Neural cell (in vitro differentiated cells): ENCODE results near the gene FEN1. TPM values are rescaled to one million over a fixed set of nuclear protein-coding genes. Genes with fewer than 3 reads are reported as not detected.

Experiments used
- H2AFZ ChIP-seq: fragments of 200-600, 300-800 bp; sonication (generic), shearing (Covaris generic); 2 replicates; pipeline ENCODE4 v1.6.0; 2014; ENCODE audit warnings: low read depth, mild to moderate bottlenecking, antibody characterized with exemption, low read length, moderate library complexity
- H3F3A ChIP-seq: fragments of 200-600 bp; shearing (Covaris generic); 2 replicates; pipeline ENCODE4 v1.6.1; 2016; ENCODE audit warnings: mild to moderate bottlenecking, moderate library complexity, mixed read lengths, antibody characterized with exemption, low read length; ENCODE audit not compliant: insufficient read depth, poor library complexity, severe bottlenecking
- H3K27ac ChIP-seq: fragments of 200-600, 300-800 bp; sonication (generic), shearing (Covaris generic); 2 replicates; pipeline ENCODE4 v1.5.1; 2014; ENCODE audit warnings: mild to moderate bottlenecking, low read length, moderate library complexity
- H3K27me3 ChIP-seq: fragments of 300-800, 200-600 bp; sonication (generic), shearing (Covaris generic); 2 replicates; pipeline ENCODE4 v1.6.0; 2014; ENCODE audit warnings: mild to moderate bottlenecking, low read depth, low read length, moderate library complexity; ENCODE audit not compliant: insufficient read depth
- H3K36me3 ChIP-seq: fragments of 300-800, 200-600 bp; sonication (generic), shearing (Covaris generic); 2 replicates; pipeline ENCODE4 v1.5.1; 2014; ENCODE audit warnings: mild to moderate bottlenecking, antibody characterized with exemption, low read length, moderate library complexity; ENCODE audit not compliant: insufficient read depth
- H3K4me2 ChIP-seq: fragments of 300-800, 200-600 bp; sonication (generic), shearing (Covaris generic); 2 replicates; pipeline ENCODE4 v1.6.0; 2014; ENCODE audit warnings: mild to moderate bottlenecking, low read length
- H3K4me3 ChIP-seq: fragments of 300-800, 200-600 bp; sonication (generic), shearing (Covaris generic); 2 replicates; pipeline ENCODE4 v1.5.1; 2014; ENCODE audit warnings: mild to moderate bottlenecking, low read length, moderate library complexity
- H3K79me2 ChIP-seq: fragments of 200-600 bp; shearing (Covaris generic); replicated peaks from 2 replicates; pipeline ENCODE4 v1.6.0; 2014; ENCODE audit warnings: mild to moderate bottlenecking, low read length, moderate library complexity; ENCODE audit not compliant: insufficient read depth
- H3K9ac ChIP-seq: fragments of 300-800, 200-600 bp; sonication (generic), shearing (Covaris generic); 2 replicates; pipeline ENCODE4 v1.6.1; 2016; ENCODE audit warnings: mild to moderate bottlenecking, low read length, mixed read lengths
- H3K9me2 ChIP-seq: fragments of 200-600 bp; shearing (Covaris generic); 2 replicates; pipeline ENCODE4 v1.6.1; 2016; ENCODE audit warnings: mild to moderate bottlenecking, low read length, mixed read lengths; ENCODE audit not compliant: insufficient read depth
- H3K9me3 ChIP-seq: fragments of 200-600, 300-800 bp; sonication (generic), shearing (Covaris generic); 2 replicates; pipeline ENCODE4 v1.6.1; 2016; ENCODE audit warnings: mild to moderate bottlenecking, mixed run types, low read length, moderate library complexity, mixed read lengths
- H4K20me1 ChIP-seq: fragments of 200-600 bp; shearing (Covaris generic); 2 replicates; pipeline ENCODE4 v1.6.1; 2016; ENCODE audit warnings: mild to moderate bottlenecking, mixed run types; ENCODE audit not compliant: insufficient read depth
- EP300 ChIP-seq: fragments of 450-650 bp; conservative IDR thresholded peaks from 2 replicates; pipeline ENCODE4 v1.6.1; 2014; ENCODE audit warnings: antibody characterized with exemption, mild to moderate bottlenecking, moderate library complexity; ENCODE audit not compliant: poor library complexity, severe bottlenecking
- EZH2 ChIP-seq: fragments of 200-600, 300-800 bp; shearing (Covaris generic), sonication (generic); IDR thresholded peaks from 2 replicates; pipeline ENCODE4 v1.6.1; 2014; ENCODE audit warnings: antibody characterized with exemption, low read length, borderline replicate concordance, mild to moderate bottlenecking; ENCODE audit not compliant: insufficient read depth, poor library complexity, severe bottlenecking
- MXI1 ChIP-seq: fragments of 450-650 bp; conservative IDR thresholded peaks from 2 replicates; pipeline ENCODE4 v1.6.1; 2014; ENCODE audit warnings: antibody characterized with exemption, mild to moderate bottlenecking; ENCODE audit not compliant: poor library complexity, severe bottlenecking
- POLR2AphosphoS5 ChIP-seq: IDR thresholded peaks from 2 replicates; pipeline ENCODE4 v1.6.1; 2012
- RAD21 ChIP-seq: fragments of 450-650 bp; conservative IDR thresholded peaks from 2 replicates; pipeline ENCODE4 v1.6.1; 2014; ENCODE audit warnings: antibody characterized with exemption, mild to moderate bottlenecking, moderate library complexity
- SMC3 ChIP-seq: fragments of 450-650 bp; conservative IDR thresholded peaks from 2 replicates; pipeline ENCODE4 v1.6.1; 2014; ENCODE audit warnings: antibody characterized with exemption, mild to moderate bottlenecking, moderate library complexity; ENCODE audit not compliant: poor library complexity
- TAF1 ChIP-seq: IDR thresholded peaks from 2 replicates; pipeline ENCODE4 v1.6.1; 2012; ENCODE audit warnings: low read depth
- polyA plus RNA-seq: library from polyadenylated mRNA; depleted of rRNA; stranded (reverse); fragments of >200 nt; gene quantifications from 2 replicates; pipeline ENCODE4 v1.2.3, GENCODE V29; 2014
- TF ChIP-seq, protein P1 (sequence below): fragments of 450-650 bp; IDR thresholded peaks from 2 replicates; pipeline ENCODE4 v1.5.1; 2014; ENCODE audit warnings: antibody characterized with exemption, mild to moderate bottlenecking, moderate library complexity; ENCODE audit not compliant: poor library complexity, severe bottlenecking
- TF ChIP-seq, protein P2 (sequence below): IDR thresholded peaks from 2 replicates; pipeline ENCODE4 v1.6.1; 2012; ENCODE audit warnings: borderline replicate concordance

FEN1 gene
- polyA plus RNA-seq, 1 donor from 2014 or later: 27.2 TPM

DNA sequence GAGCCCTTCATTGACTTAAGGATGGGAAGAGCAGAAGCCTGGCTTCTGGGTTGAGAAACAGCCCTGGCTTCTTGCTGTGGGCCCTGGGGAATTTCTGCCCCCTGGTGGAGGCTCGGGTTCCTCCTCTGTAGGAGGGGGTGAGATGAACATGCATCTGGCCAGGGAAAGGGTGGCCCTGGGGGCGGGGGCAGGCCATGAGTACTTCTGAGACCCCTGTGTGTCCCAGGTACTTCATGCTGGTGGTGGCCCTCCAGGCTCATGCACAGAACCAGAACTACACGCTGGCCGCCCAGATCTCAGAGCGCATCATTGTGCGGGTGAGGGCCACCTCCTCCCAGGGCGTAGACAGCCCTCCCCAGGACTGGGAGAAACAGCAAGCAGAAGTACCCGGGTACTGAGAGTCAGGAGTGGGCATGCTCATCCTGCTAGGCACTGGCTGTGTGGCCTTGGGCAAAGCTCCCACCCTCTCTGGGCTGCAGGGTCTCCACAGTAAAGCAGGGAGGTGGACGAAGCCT is 16.1 kb upstream of the FEN1 start:
- Histone ChIP-seq H2AFZ (no peak overlapping the region), H3K9me3 (no peaks in the 10 kb centered on the region), H3K4me2 (no peak overlapping the region), H3K9ac (no peak overlapping the region), H3K79me2 (no peaks in the 10 kb centered on the region), H3K36me3 (no peaks in the 10 kb centered on the region), H3K27ac (no peak overlapping the region), H3K9me2 (no peaks in the 10 kb centered on the region), H3K27me3 (no peaks in the 10 kb centered on the region), H3K4me3 (no peak overlapping the region), H3F3A (no peaks in the 10 kb centered on the region), H4K20me1 (no peaks in the 10 kb centered on the region)
- no peak for TF ChIP-seq RAD21
- TF ChIP-seq, protein P1, sequence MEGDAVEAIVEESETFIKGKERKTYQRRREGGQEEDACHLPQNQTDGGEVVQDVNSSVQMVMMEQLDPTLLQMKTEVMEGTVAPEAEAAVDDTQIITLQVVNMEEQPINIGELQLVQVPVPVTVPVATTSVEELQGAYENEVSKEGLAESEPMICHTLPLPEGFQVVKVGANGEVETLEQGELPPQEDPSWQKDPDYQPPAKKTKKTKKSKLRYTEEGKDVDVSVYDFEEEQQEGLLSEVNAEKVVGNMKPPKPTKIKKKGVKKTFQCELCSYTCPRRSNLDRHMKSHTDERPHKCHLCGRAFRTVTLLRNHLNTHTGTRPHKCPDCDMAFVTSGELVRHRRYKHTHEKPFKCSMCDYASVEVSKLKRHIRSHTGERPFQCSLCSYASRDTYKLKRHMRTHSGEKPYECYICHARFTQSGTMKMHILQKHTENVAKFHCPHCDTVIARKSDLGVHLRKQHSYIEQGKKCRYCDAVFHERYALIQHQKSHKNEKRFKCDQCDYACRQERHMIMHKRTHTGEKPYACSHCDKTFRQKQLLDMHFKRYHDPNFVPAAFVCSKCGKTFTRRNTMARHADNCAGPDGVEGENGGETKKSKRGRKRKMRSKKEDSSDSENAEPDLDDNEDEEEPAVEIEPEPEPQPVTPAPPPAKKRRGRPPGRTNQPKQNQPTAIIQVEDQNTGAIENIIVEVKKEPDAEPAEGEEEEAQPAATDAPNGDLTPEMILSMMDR: peak; percentile 9

DNA sequence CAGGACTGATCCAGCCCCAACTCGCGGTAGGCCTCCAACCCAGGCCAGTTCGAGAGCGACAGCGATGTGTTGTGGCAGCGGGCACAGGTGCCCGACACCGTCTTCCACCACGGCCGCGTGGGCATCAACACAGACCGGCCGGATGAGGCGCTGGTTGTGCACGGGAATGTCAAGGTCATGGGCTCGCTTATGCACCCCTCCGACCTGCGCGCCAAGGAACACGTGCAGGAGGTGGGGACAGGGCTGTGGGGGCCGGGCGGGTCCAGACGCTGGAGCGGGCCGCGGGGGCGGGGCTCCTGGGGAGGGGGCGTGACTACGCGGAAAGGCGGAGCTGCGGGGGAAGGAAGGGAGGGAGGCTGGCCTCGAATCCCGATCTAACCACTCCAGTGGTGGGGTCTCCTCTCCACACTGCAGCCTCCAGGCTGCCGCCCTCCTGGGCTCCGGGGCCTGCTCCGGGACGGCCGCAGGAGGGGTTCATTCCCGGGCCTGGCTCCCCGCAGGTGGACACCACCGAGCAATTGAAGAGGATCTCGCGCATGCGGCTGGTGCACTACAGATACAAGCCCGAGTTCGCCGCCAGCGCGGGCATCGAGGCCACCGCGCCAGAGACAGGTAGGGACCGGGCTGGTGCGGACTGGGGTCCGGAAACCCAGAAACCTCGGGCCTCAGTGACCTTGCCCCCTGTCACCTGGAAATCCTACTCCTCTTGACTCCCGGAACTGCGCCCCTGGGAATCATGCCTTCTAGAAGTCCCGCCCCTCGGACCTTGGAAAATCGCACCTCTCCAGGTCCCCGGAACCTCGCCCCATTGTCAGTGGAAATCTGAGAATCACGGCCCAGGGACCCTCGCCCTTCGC is 15.2 kb upstream of the FEN1 start:
- H3K9me2 ChIP-seq: no peaks in the 10 kb centered on the region
- no peaks in the 10 kb centered on the region for H3K36me3 ChIP-seq
- no peaks in the 10 kb centered on the region for H3K27me3 ChIP-seq
- H3K27ac ChIP-seq: no peak overlapping the region
- H4K20me1 ChIP-seq: no peaks in the 10 kb centered on the region
- H3F3A ChIP-seq: no peaks in the 10 kb centered on the region
- no peaks in the 10 kb centered on the region for H3K9me3 ChIP-seq
- no peak overlapping the region for H3K4me3 ChIP-seq
- TF ChIP-seq TAF1 (no peak), SMC3 (no peak)
- H3K79me2 ChIP-seq: no peaks in the 10 kb centered on the region
- no peak overlapping the region for H2AFZ ChIP-seq
- no peak overlapping the region for H3K4me2 ChIP-seq
- no peak overlapping the region for H3K9ac ChIP-seq

DNA sequence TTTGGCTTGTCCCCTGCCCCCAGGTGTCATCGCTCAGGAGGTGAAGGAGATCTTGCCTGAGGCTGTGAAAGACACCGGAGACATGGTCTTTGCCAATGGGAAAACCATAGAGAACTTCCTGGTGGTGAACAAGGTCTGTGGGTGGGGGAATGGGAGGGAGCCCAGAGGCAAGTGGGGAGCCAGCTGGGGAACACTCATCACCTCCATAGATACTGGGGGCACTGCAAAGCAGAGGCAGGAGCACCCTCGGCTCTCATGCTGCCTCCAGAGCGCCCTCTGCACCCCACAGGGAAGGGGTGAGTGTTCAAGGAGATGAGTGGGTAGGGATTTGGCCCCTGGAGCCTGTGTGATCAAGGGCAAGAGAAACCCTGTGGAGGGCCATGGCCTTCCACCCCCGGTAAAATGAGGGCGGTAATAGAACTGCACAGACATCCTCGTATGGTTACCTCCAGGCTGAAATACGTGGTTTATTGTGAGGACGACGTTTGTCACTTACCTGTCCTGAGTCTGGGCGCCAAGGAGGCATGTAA is 14.3 kb upstream of the FEN1 start:
- TF ChIP-seq MXI1 (no peak), RAD21 (no peak), EP300 (no peak), POLR2AphosphoS5 (no peak), EZH2 (no peak), SMC3 (no peak), TAF1 (no peak)
- TF ChIP-seq, protein P2, sequence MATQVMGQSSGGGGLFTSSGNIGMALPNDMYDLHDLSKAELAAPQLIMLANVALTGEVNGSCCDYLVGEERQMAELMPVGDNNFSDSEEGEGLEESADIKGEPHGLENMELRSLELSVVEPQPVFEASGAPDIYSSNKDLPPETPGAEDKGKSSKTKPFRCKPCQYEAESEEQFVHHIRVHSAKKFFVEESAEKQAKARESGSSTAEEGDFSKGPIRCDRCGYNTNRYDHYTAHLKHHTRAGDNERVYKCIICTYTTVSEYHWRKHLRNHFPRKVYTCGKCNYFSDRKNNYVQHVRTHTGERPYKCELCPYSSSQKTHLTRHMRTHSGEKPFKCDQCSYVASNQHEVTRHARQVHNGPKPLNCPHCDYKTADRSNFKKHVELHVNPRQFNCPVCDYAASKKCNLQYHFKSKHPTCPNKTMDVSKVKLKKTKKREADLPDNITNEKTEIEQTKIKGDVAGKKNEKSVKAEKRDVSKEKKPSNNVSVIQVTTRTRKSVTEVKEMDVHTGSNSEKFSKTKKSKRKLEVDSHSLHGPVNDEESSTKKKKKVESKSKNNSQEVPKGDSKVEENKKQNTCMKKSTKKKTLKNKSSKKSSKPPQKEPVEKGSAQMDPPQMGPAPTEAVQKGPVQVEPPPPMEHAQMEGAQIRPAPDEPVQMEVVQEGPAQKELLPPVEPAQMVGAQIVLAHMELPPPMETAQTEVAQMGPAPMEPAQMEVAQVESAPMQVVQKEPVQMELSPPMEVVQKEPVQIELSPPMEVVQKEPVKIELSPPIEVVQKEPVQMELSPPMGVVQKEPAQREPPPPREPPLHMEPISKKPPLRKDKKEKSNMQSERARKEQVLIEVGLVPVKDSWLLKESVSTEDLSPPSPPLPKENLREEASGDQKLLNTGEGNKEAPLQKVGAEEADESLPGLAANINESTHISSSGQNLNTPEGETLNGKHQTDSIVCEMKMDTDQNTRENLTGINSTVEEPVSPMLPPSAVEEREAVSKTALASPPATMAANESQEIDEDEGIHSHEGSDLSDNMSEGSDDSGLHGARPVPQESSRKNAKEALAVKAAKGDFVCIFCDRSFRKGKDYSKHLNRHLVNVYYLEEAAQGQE: no peak
- TF ChIP-seq, protein P1: no peak
- Histone ChIP-seq H3K27ac (no peak overlapping the region), H3K9me3 (no peaks in the 10 kb centered on the region), H4K20me1 (no peaks in the 10 kb centered on the region), H3F3A (no peaks in the 10 kb centered on the region), H3K36me3 (no peaks in the 10 kb centered on the region), H2AFZ (no peak overlapping the region), H3K9me2 (no peaks in the 10 kb centered on the region), H3K4me2 (no peak overlapping the region), H3K79me2 (no peaks in the 10 kb centered on the region), H3K9ac (no peak overlapping the region), H3K4me3 (no peak overlapping the region), H3K27me3 (no peaks in the 10 kb centered on the region)
